GM23338 (cell line): ENCODE data around the gene PRKAB2. TPM values are rescaled to one million over a fixed set of nuclear protein-coding genes. Genes with fewer than 3 reads are reported as not detected.
"Not testable (repeated sequence)": the region's sequence is repeated elsewhere in the genome, so short reads cannot be mapped to it uniquely, and the experiment has no call there.

Source experiments
- ATAC-seq: fragments of 200-7000 bp; cut with Tn5 transposase; 3 replicates; pipeline ENCODE4 v1.9.1; 2020
- DNase-seq: peaks from one replicate; pipeline ENCODE4 v3.0.0-alpha.2; 2015; ENCODE audit warnings: low spot score
- H2AFZ ChIP-seq: fragments of 200-600 bp; sonication (generic); 2 replicates; pipeline ENCODE4 v1.8.0; 2016; ENCODE audit warnings: antibody characterized with exemption, mild to moderate bottlenecking, moderate library complexity
- H3F3A ChIP-seq: fragments of 200-600 bp; sonication (generic); replicated peaks from 2 replicates; pipeline ENCODE4 v1.8.0; 2017; ENCODE audit warnings: antibody characterized with exemption, mixed run types, low read depth
- H3K27ac ChIP-seq: fragments of 200-600 bp; sonication (generic); 2 replicates; pipeline ENCODE4 v1.6.1; 2016; ENCODE audit warnings: low read depth
- H3K27me3 ChIP-seq: fragments of 200-600 bp; sonication (generic); 2 replicates; pipeline ENCODE4 v1.8.0; 2016; ENCODE audit warnings: mild to moderate bottlenecking, mixed run types, moderate library complexity; ENCODE audit not compliant: insufficient read depth
- H3K36me3 ChIP-seq: fragments of 200-600 bp; sonication (generic); 2 replicates; pipeline ENCODE4 v1.8.0; 2016; ENCODE audit warnings: mild to moderate bottlenecking; ENCODE audit not compliant: insufficient read depth
- H3K4me1 ChIP-seq: fragments of 200-600 bp; sonication (generic); 2 replicates; pipeline ENCODE4 v1.8.0; 2016; ENCODE audit warnings: mild to moderate bottlenecking, moderate library complexity; ENCODE audit not compliant: insufficient read depth
- H3K4me2 ChIP-seq: fragments of 200-600 bp; sonication (generic); 2 replicates; pipeline ENCODE4 v1.7.1; 2017; ENCODE audit warnings: mixed run types
- H3K4me3 ChIP-seq: fragments of 200-600 bp; sonication (generic); 2 replicates; pipeline ENCODE4 v1.6.1; 2016; ENCODE audit warnings: mixed run types
- H3K79me2 ChIP-seq: fragments of 200-600 bp; sonication (generic); replicated peaks from 2 replicates; pipeline ENCODE4 v1.8.0; 2017; ENCODE audit warnings: mild to moderate bottlenecking; ENCODE audit not compliant: insufficient read depth
- H3K9me2 ChIP-seq: fragments of 200-600 bp; sonication (generic); 2 replicates; pipeline ENCODE4 v1.8.0; 2017; ENCODE audit not compliant: insufficient read depth
- H4K20me1 ChIP-seq: fragments of 200-600 bp; sonication (generic); replicated peaks from 2 replicates; pipeline ENCODE4 v1.8.0; 2017; ENCODE audit warnings: mild to moderate bottlenecking; ENCODE audit not compliant: insufficient read depth
- H3K27ac Mint-ChIP-seq: 2 replicates; pipeline ENCODE4 v1.8.0; 2020; ENCODE audit warnings: inconsistent platforms, mild to moderate bottlenecking, moderate library complexity, mixed read lengths
- H3K27me3 Mint-ChIP-seq: 3 replicates; pipeline ENCODE4 v1.8.0; 2022; ENCODE audit warnings: low read depth, mild to moderate bottlenecking, moderate library complexity, mixed read lengths, inconsistent platforms; ENCODE audit not compliant: insufficient read depth, poor library complexity
- H3K36me3 Mint-ChIP-seq: 3 replicates; pipeline ENCODE4 v1.8.0; 2021; ENCODE audit warnings: low read depth, mild to moderate bottlenecking, inconsistent platforms, moderate library complexity, mixed read lengths
- H3K4me1 Mint-ChIP-seq: 3 replicates; pipeline ENCODE4 v1.8.0; 2020; ENCODE audit warnings: mild to moderate bottlenecking, inconsistent platforms, mixed read lengths
- H3K4me3 Mint-ChIP-seq: 3 replicates; pipeline ENCODE4 v1.8.0; 2021; ENCODE audit warnings: moderate library complexity, mild to moderate bottlenecking, inconsistent platforms, mixed read lengths
- H3K9me3 Mint-ChIP-seq: 3 replicates; pipeline ENCODE4 v1.8.0; 2020; ENCODE audit warnings: moderate library complexity, mild to moderate bottlenecking, inconsistent platforms, mixed read lengths
- EZH2 ChIP-seq: fragments of 200-600 bp; sonication (generic); IDR thresholded peaks from one replicate; pipeline ENCODE4 v1.8.0; 2017; ENCODE audit warnings: antibody characterized with exemption, mild to moderate bottlenecking, low read depth; ENCODE audit not compliant: unreplicated experiment
- NANOG ChIP-seq: IDR thresholded peaks from 2 replicates; pipeline ENCODE4 v1.6.1; 2016; ENCODE audit warnings: antibody characterized with exemption, borderline replicate concordance
- POLR2AphosphoS5 ChIP-seq: IDR thresholded peaks from 2 replicates; pipeline ENCODE4 v1.6.1; 2016; ENCODE audit warnings: antibody characterized with exemption, low read depth
- STAT1 ChIP-seq: IDR thresholded peaks from one replicate; pipeline ENCODE4 v1.6.1; 2016; ENCODE audit warnings: antibody characterized with exemption; ENCODE audit not compliant: unreplicated experiment
- ZNF114 ChIP-seq: fragments of 250-450 bp; sonication (Bioruptor Pico); IDR thresholded peaks from 2 replicates; pipeline ENCODE4 v1.5.0; 2020; ENCODE audit warnings: mild to moderate bottlenecking, moderate library complexity
- ZNF331 ChIP-seq: fragments of 250-450 bp; sonication (Bioruptor Pico); IDR thresholded peaks from 2 replicates; pipeline ENCODE4 v1.5.0; 2020; ENCODE audit warnings: low read depth, mild to moderate bottlenecking, moderate library complexity
- ZNF462 ChIP-seq: fragments of 250-450 bp; sonication (Bioruptor Pico); IDR thresholded peaks from 2 replicates; pipeline ENCODE4 v1.5.0; 2020; ENCODE audit warnings: mild to moderate bottlenecking, moderate library complexity
- polyA plus RNA-seq: library from polyadenylated mRNA; unstranded; fragments of >200 nt; fragmentation: Nextera tagmentation; extraction: Ambion mirVana; gene quantifications from 2 replicates; pipeline ENCODE4 v1.2.1, GENCODE V29; 2016
- total RNA-seq: library from RNA; depleted of rRNA; stranded (reverse); fragments of >200 nt; shearing (Covaris generic); gene quantifications from 2 replicates; pipeline ENCODE4 v1.2.3, GENCODE V29; 2014

The PRKAB2 gene
- total and polyA plus RNA-seq, 2 experiments from 2014 or later, result 15.9 to 32.2 TPM

GRCh38 chr1:147162093-147162492, 10.2 kb downstream of the PRKAB2 start (continued):
- TF ChIP-seq ZNF462, result no peak
- no peak for TF ChIP-seq ZNF331
- no peak for TF ChIP-seq EZH2
- no peak for TF ChIP-seq ZNF114 (CRISPR knock-in tag)
- no peak for TF ChIP-seq NANOG
- TF ChIP-seq POLR2AphosphoS5, result no peak
- no peak for TF ChIP-seq STAT1

- H3K36me3 Mint-ChIP-seq, result peaks cover 34% of the 10 kb centered on the region
- not testable (repeated sequence) for H3K27me3 ChIP-seq, DNase-seq, ATAC-seq, H3K27ac ChIP-seq, H3K27me3 Mint-ChIP-seq, H3K79me2 ChIP-seq, H3K4me2 ChIP-seq, H3K4me1 Mint-ChIP-seq, H3K9me3 Mint-ChIP-seq, H3F3A ChIP-seq, H3K9me2 ChIP-seq, H2AFZ ChIP-seq, H3K4me3 Mint-ChIP-seq, H3K4me1 ChIP-seq, H3K4me3 ChIP-seq
- Histone ChIP-seq H3K36me3 (peaks cover 48% of the 10 kb centered on the region), H4K20me1 (peaks cover 12% of the 10 kb centered on the region; the same call in 1 of the 2 replicates)
- peak overlapping the region; percentile 81 for H3K27ac Mint-ChIP-seq
Measured at GRCh38 chr1:147157116-147157515, 15.2 kb downstream of the PRKAB2 start.
